Measurements from ENCODE around the gene GRIN3B.

The GRIN3B gene

DNA sequence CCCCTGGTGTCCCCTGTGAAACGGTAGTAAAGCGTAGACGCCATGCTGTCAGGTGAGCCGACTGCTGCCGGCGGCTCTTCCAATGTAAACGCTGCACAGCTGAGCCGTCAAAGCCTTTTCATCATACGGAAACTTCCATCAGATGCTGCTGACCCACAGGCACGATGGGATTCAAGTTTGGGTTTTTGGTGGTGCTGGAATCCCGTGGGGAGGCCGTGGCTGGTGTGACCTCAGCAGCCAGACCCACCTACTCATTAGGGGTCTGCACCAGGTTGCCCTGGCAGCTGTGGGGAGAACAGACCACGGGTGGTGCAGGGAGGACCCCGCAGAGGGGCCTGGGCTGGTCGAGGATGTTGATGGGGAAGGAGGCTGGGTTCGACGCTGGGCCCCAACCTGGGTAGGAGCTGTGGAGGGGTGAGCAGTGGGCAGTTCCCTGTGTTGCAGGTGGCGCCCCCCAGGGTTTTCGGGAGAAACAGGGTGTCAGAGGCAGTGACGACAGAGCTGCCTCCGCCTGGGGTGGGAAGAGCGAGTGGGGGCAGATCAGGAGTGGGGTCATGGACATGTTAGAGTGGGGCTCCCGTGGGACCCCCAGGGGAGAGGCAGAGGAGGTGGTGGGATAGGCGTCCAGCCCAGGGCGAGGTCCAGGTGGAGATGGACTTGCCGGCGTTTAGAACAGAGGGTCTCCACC, 6.6 kb downstream of the GRIN3B start:
- FAIRE-seq = no peak

GRCh38 chr19:1007399-1008251, 7.4 kb downstream of the GRIN3B start:
- no peak for DNase-seq (ENCODE audit: low spot score)
- no peak for FAIRE-seq

More for the DNA sequence above, 6.6 kb downstream of the GRIN3B start:
- DNase-seq (ENCODE audit: low spot score) = no peak

DNA sequence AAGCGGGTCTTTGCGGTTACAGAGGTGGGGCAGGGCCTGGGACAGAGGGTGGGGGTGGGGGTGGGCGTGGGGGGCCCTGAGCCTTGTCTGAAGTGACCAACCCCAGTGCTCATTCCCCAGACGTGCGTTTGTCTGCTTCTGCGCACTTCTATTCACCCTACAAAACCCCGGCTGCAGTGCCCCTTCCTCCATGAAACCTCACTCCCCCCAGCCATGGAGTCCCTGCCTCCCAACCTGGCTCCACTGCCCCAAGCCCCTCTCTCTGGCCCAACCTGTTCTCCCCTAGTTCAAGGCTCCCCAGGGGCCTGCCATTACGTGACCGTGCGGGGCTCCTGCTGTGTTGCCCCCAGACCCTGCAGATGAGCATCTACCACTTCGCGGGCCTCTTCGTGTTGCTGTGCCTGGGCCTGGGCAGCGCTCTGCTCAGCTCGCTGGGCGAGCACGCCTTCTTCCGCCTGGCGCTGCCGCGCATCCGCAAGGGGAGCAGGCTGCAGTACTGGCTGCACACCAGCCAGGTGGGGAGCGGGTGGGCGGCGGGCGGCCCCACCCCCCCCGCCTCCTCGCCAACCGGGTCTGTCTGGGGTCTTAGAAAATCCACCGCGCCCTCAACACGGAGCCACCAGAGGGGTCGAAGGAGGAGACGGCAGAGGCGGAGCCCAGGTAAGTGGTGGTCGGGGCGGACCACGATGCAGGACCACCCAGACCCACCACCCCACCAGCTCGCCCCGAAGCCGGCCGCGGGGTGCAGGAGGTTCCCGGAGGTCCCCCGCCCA, 8.2 kb downstream of the GRIN3B start:
- no peak for DNase-seq (ENCODE audit: low spot score)
- FAIRE-seq = no peak

DNA sequence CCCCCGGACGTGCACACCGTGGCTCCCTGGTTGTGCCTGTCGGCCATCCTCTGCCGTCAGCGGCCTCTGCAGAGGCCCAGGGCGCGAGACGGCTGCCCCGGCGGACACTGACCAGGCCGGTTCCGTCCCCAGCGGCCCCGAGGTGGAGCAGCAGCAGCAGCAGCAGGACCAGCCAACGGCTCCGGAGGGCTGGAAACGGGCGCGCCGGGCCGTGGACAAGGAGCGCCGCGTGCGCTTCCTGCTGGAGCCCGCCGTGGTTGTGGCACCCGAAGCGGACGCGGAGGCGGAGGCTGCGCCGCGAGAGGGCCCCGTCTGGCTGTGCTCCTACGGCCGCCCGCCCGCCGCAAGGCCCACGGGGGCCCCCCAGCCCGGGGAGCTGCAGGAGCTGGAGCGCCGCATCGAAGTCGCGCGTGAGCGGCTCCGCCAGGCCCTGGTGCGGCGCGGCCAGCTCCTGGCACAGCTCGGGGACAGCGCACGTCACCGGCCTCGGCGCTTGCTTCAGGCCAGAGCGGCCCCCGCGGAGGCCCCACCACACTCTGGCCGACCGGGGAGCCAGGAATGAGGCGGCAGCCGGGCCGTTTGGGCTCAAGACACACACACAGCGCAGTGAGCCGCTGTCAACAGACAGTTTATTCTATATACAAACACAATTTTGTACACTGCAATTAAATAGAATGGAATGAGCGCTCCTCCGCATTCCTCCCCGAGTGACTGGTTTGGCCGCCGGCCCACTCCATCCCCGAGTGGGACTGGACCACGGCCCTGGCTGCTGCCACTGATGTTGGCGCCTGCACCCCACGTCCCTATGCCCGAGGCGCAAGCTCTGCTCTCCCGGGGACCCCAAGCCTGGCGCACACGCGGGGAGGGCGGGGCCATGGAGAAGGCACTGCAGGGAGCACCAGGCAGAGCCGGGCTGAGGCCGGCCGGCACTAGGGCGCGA, 9.1 kb downstream of the GRIN3B start:
- DNase-seq (ENCODE audit: low spot score) (no peak), FAIRE-seq (no peak)

- DNase-seq (ENCODE audit: low spot score) = no peak
- no peak for FAIRE-seq
Measured at GRCh38 chr19:1009981-1010538, 9.8 kb downstream of the GRIN3B start.

GRCh38 chr19:1010586-1011510, 10.6 kb downstream of the GRIN3B start:
- FAIRE-seq (no peak), DNase-seq (ENCODE audit: low spot score) (no peak)

DNA sequence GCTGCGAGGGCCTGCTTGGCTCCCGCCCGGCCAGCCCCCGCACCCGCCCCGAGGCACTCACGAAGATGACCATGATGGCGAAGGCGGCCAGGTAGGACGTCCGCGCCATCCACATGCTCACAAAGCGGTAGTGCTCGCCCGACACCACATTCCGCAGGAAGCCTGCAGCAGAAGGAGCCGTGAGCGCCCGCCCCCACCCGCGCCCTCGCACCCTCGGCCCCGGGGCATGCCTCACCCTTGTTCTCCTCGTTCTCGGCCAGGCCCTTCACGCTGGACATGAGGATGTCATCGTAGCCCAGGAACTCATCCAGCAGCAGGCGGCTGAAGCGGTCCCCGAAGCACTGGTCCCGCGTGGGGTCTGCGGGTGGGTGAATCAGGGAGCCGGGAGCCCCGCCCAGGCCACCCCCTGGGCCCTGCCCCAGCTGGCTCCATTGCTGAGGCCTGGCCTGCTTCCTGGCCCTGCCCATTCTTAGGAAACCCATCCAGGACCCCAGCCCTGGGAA, 11.7 kb downstream of the GRIN3B start:
- no peak for DNase-seq (ENCODE audit: low spot score)
- FAIRE-seq = no peak

- FAIRE-seq (no peak), DNase-seq (ENCODE audit: low spot score) (no peak)
Measured at GRCh38 chr19:1012334-1012733, 12.1 kb downstream of the GRIN3B start.

DNA sequence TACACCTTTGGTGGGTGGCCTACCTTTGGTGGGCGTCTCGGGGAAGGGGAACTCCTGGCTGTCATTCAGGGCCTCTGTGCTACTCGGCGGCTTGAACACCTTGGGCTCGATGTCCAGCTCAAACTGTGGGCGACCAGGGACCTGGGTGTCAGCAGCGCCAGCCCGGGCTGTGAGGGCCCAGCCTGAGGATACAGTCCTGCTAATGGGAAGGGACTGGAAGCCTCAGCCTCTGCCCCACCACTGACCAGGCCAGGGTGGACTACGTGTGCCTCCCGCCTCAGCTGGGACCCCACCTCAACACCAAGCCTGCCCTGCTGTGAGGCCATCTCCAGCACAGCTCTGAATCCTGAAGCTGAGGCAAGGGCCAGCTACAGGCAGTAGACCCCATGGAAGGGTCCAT, 13.0 kb downstream of the GRIN3B start:
- FAIRE-seq (no peak), DNase-seq (ENCODE audit: low spot score) (no peak)

DNA sequence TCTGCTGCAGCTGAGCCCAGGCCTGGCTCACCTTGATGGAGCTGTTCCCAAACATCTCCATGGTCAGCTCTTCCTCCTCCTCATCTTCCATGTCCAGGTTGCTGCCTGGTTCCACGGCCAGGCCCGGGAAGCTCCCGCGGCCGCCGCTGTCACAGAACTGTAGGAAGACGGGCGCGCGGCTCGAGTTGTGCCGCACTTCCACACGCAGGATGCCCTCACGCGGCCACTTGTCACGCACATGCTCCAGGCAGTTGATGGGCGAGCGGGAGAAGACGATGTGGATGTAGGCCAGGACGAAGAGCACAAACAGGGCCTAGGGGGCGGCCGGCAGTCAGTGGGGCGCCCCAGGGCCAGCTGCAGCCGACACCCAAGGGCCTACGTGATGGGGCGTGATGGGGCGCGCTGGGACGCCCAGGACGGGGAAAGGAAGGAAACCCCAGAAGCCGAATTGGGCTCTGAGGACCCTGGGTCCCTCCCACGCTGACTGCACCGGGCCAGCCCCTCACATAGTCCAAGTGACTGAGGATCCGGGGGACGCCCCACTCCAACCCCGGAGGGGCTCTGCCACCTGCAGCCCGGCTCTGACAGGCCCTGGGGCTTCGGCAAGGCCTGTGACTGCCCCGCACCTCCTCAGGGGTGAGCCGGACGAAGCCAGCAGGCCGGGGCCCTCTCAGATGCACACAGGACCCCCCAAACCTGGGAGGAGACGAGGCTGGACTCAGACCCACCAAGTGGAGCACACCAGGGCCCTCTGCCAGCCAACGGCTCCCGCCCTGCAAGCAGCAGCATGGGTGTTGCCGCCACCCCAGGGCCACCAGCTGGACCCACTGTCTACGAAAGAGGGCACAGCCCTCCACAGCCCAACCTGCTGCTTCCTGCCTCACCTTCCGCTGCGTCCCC, 14.2 kb downstream of the GRIN3B start:
- DNase-seq (ENCODE audit: low spot score) = no peak
- FAIRE-seq = no peak

DNA sequence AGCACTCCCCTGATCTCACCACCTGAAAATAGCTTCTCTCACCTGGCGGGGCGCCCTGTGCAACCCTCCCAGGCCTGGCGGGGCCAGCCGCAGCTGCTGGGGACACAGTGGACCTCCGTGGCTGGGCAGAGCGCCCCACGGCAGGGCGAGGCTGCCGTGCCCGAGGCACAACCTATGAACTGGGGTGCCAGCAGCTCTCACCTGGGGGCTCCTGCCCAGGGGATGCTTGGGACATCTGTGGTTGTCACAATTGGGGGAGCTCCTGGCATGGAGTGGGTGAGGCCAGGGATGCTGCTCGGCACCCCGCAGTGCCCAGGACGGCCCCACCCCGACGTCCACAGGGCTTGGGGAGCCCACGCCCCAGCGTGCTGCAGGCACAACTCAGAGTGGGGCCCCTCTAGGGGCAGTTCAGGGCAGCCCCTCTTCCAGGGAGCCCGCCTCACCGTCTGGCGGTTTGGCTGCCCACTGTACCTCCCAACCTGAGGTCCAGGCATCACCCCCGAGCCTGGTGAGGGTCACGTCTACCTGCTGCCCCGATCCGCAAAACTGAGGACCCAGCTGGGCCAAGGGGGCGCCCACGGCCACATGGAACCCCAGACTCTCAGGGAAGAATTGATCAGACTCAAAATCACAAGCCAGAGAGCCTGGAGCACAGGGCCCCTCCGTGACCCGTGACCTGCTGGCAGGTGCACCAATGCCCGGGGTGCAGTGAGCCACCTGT, 15.0 kb downstream of the GRIN3B start:
- FAIRE-seq (no peak), DNase-seq (ENCODE audit: low spot score) (no peak)

DNA sequence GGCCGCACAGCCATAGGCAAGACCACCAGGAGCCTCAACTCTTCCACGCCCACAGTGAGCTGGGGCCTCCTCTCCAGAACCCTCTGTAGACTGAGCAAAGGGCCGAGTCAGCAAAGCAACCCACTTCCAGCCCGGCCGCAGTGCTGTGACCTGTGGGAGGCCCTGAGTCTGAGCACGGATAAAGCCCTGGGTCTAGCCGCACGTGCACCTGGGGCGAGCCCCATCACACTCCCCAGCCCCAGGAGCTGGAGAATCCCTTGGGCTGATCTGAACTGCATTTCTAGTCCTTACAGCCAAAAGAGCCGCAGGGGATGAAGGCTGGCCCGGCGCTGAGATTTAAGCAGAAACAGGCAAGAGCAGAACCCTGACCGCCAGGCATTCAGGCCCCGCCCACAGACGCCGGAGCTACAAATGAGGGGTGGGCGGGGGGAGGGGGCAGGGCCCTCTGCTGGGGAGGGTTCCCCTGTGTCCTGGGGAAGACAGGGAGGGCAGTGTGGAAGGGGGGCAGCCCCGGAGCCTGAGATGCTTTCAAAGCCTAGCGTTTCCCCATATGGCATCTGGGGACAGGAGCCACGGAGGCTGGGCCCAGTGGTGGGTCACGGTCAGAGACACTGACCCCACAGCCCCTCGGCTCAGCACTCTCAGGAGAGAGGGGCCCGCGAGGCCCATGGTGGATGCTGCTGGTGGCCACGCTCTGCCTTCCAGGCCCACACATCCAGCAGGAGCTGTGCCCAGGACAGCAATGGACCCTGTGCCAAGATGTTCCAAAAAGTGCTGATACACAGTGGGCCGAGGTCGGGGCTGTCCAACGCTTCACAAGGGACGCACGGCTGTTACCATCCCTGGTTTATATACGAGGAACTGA, 15.8 kb downstream of the GRIN3B start:
- DNase-seq (ENCODE audit: low spot score) (no peak), FAIRE-seq (no peak)

GRCh38 chr19:1016647-1017114, 16.5 kb downstream of the GRIN3B start:
- DNase-seq (ENCODE audit: low spot score) (peak; percentile 93), FAIRE-seq (peak; percentile 88)

- DNase-seq (ENCODE audit: low spot score) (peak; percentile 56), FAIRE-seq (no peak)
Measured at GRCh38 chr19:1017115-1017905, 17.1 kb downstream of the GRIN3B start.

DNA sequence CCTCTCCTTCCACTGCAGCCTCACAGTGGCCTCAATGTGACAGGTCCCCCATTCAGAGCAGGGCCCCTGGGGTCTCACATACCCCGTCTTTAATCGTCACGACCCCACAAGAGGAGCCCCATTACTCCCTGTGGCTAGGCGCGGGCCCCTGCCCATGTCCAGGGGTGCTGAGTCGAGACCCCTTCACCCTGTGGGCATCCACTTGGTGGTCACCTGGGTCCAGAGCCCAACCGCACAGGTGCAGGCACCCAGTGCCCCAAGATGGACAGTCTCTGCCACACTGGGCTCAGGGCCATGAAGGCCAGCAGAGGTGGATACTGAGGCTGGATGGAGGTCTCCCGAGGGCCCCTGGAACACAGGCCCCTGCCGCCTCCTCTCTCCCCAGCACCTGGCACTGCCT, 17.7 kb downstream of the GRIN3B start:
- FAIRE-seq (no peak), DNase-seq (ENCODE audit: low spot score) (no peak)

- no peak for FAIRE-seq
- no peak for DNase-seq (ENCODE audit: low spot score)
Measured at GRCh38 chr19:1018393-1018792, 18.2 kb downstream of the GRIN3B start.

Measured in RCC 7860 (cell line).